B cell (primary cell): ENCODE results near the gene ZNF423. TPM values are rescaled to one million over a fixed set of nuclear protein-coding genes. Genes with fewer than 3 reads are reported as not detected.

Experiments used
- ATAC-seq: fragments of 200-7000 bp; cut with Tn5 transposase; one replicate; pipeline ENCODE4 v1.10.0; 2021; ENCODE audit warnings: low read depth, mild to moderate bottlenecking, moderate number of reproducible peaks, moderate library complexity
- CTCF ChIA-PET: fragments of 350-600 bp; sonication (Branson Sonifier 250); formaldehyde crosslinking; loops from one replicate; lab custom pipeline; 2021; ENCODE audit warnings: antibody characterized with exemption, inconsistent platforms; lab: Charles Lee
- POLR2A ChIA-PET: fragments of 350-600 bp; sonication (Branson Sonifier 250); formaldehyde crosslinking; loops from one replicate; lab custom pipeline; 2021; ENCODE audit warnings: antibody characterized with exemption; lab: Charles Lee
- DNase-seq: peaks from one replicate; pipeline ENCODE4 v3.0.0; 2013
- H2AFZ ChIP-seq: 2 replicates; pipeline ENCODE4 v1.6.1; 2012; ENCODE audit warnings: mild to moderate bottlenecking, low read depth, low read length; ENCODE audit not compliant: insufficient read depth, poor library complexity, severe bottlenecking
- H3K27ac ChIP-seq, 2 donors: 1 replicate in 1 of 2; 2 replicates in 1 of 2; pipeline ENCODE4 v1.5.1; 2012 to 2013; ENCODE audit warnings: low read length in 2 of 2, mild to moderate bottlenecking in 2 of 2, moderate library complexity in 1 of 2
- H3K27me3 ChIP-seq, 4 experiments: fragments of 200-600 bp in 1 of 4; sonication (generic) in 1 of 4; replicated peaks in 1 of 4; 1 replicate in 2 of 4; 2 replicates in 2 of 4; pipeline versions ENCODE4 v1.6.1 to v1.7.0; 2013 to 2016; ENCODE audit warnings: low read length in 3 of 4, mild to moderate bottlenecking in 2 of 4, mixed read lengths in 1 of 4, moderate library complexity in 1 of 4; ENCODE audit not compliant: insufficient read depth in 4 of 4, control insufficient read depth in 3 of 4; ENCODE audit errors: control extremely low read depth in 1 of 4
- H3K36me3 ChIP-seq, 2 experiments: replicated peaks in 1 of 2; 1 replicate in 1 of 2; 2 replicates in 1 of 2; pipeline versions ENCODE4 v1.6.1 to v1.7.1; 2013; ENCODE audit warnings: low read length in 1 of 2; ENCODE audit not compliant: insufficient read depth in 2 of 2, control insufficient read depth in 1 of 2; ENCODE audit errors: control extremely low read depth in 1 of 2, extremely low read depth in 1 of 2
- H3K4me1 ChIP-seq, 2 donors: fragments of 200-600 bp in 1 of 2; sonication (generic) in 1 of 2; 1 replicate in 1 of 2; 2 replicates in 1 of 2; pipeline versions ENCODE4 v1.5.1 to v1.6.1; 2013 to 2017; ENCODE audit warnings: low read length in 2 of 2; ENCODE audit not compliant: control insufficient read depth in 2 of 2, insufficient read depth in 2 of 2
- H3K4me2 ChIP-seq: replicated peaks from 2 replicates; pipeline ENCODE3; 2012; ENCODE audit warnings: mild to moderate bottlenecking, low read depth, low read length; ENCODE audit not compliant: poor library complexity, severe bottlenecking
- H3K4me3 ChIP-seq, 5 experiments: fragments of 200-600 bp in 1 of 5; sonication (generic) in 1 of 5; 1 replicate in 3 of 5; 2 replicates in 2 of 5; pipeline versions ENCODE4 v1.5.1 to v1.7.0; 2011 to 2016; ENCODE audit warnings: low read length in 4 of 5, mild to moderate bottlenecking in 4 of 5, low read depth in 2 of 5, control low read depth in 1 of 5, moderate library complexity in 1 of 5; ENCODE audit not compliant: insufficient read depth in 1 of 5; ENCODE audit errors: control extremely low read depth in 1 of 5, extremely low read depth in 1 of 5
- H3K79me2 ChIP-seq: fragments of 200-600 bp; sonication (generic); one replicate; pipeline ENCODE4 v1.6.0; 2016; ENCODE audit warnings: low read length; ENCODE audit not compliant: control insufficient read depth, insufficient read depth
- H3K9ac ChIP-seq: fragments of 200-600 bp; sonication (generic); 2 replicates; pipeline ENCODE4 v1.6.1; 2017; ENCODE audit warnings: mild to moderate bottlenecking, low read length, moderate library complexity
- H3K9me3 ChIP-seq, 3 donors: one replicate each; pipeline versions ENCODE4 v1.6.1 to v1.7.1; 2013; ENCODE audit warnings: low read length in 2 of 3; ENCODE audit not compliant: control insufficient read depth in 2 of 3, insufficient read depth in 1 of 3; ENCODE audit errors: control extremely low read depth in 1 of 3
- H4K20me1 ChIP-seq: 2 replicates; pipeline ENCODE4 v1.6.0; 2012; ENCODE audit warnings: mild to moderate bottlenecking, low read length; ENCODE audit not compliant: insufficient read depth, control insufficient read depth, poor library complexity, severe bottlenecking
- H3K27ac Mint-ChIP-seq: one replicate; pipeline ENCODE4 v1.8.0; 2021; ENCODE audit warnings: mixed read lengths
- H3K27me3 Mint-ChIP-seq: one replicate; pipeline ENCODE4 v1.8.0; 2021; ENCODE audit warnings: mixed read lengths
- H3K4me1 Mint-ChIP-seq: one replicate; pipeline ENCODE4 v1.8.0; 2021; ENCODE audit warnings: mixed read lengths
- H3K4me3 Mint-ChIP-seq: one replicate; pipeline ENCODE4 v1.8.0; 2021; ENCODE audit warnings: mixed read lengths
- H3K9me3 Mint-ChIP-seq: one replicate; pipeline ENCODE4 v1.8.0; 2022; ENCODE audit warnings: mixed read lengths; ENCODE audit not compliant: insufficient read depth
- EZH2 ChIP-seq: IDR thresholded peaks from 2 replicates; pipeline ENCODE4 v1.6.1; 2012; ENCODE audit warnings: borderline replicate concordance, low read depth, mild to moderate bottlenecking, moderate library complexity, low read length; ENCODE audit not compliant: insufficient read depth, poor library complexity, severe bottlenecking
- WGBS: methylation state at CpG from one replicate; pipeline ENCODE4 v1.1.5; 2013; ENCODE audit warnings: missing lambda C conversion rate; ENCODE audit not compliant: insufficient coverage; 5-methylcytosine and 5-hydroxymethylcytosine counted together
- intact Hi-C: fragments of 100-400 bp; cut with micrococcal nuclease; formaldehyde crosslinking; loops from one replicate; pipeline ENCODE4 v1.10.0; 2022
- polyA plus RNA-seq: library from polyadenylated mRNA; depleted of rRNA; stranded (reverse); fragments of >200 nt; gene quantifications from 2 replicates; pipeline ENCODE4 v1.2.3, GENCODE V29; 2012
- total RNA-seq, 2 donors: library from RNA; stranded (reverse); fragments of 120-200 nt in 1 of 2; gene quantifications; 1 replicate in 1 of 2; 2 replicates in 1 of 2; pipeline versions ENCODE4 v1.2.3 to v1.2.4, GENCODE V29; 2013 to 2022
- TF ChIP-seq, protein P1 (sequence below): fragments of 200-600 bp; IDR thresholded peaks from one replicate; pipeline ENCODE4 v1.8.0; 2022; ENCODE audit warnings: antibody characterized with exemption, mild to moderate bottlenecking

ZNF423 gene
- total and polyA plus RNA-seq, 2 donors (not counting 1 experiment from before 2014, with no cell fraction given): not detected

- intact Hi-C loops: no loop called here
- no peak overlapping the region for H3K4me3 Mint-ChIP-seq
- no peak overlapping the region for H3K9ac ChIP-seq
- ChIA-PET POLR2A (no interaction called here), CTCF (no interaction called here)
- H4K20me1 ChIP-seq: no peaks in the 10 kb centered on the region
- H3K27me3 Mint-ChIP-seq: peaks cover 5% of the 10 kb centered on the region
- H3K9me3 Mint-ChIP-seq: peaks cover 3% of the 10 kb centered on the region
- H3K27ac Mint-ChIP-seq: no peak overlapping the region
- H3K27me3 ChIP-seq: no peaks in the 10 kb centered on the region
- H3K27ac ChIP-seq: no peak overlapping the region
- H3K4me1 ChIP-seq: no peaks in the 10 kb centered on the region
- DNase-seq (no peak), ATAC-seq (no peak)
- no peaks in the 10 kb centered on the region for H3K79me2 ChIP-seq
- no peak for TF ChIP-seq EZH2
- TF ChIP-seq, protein P1, sequence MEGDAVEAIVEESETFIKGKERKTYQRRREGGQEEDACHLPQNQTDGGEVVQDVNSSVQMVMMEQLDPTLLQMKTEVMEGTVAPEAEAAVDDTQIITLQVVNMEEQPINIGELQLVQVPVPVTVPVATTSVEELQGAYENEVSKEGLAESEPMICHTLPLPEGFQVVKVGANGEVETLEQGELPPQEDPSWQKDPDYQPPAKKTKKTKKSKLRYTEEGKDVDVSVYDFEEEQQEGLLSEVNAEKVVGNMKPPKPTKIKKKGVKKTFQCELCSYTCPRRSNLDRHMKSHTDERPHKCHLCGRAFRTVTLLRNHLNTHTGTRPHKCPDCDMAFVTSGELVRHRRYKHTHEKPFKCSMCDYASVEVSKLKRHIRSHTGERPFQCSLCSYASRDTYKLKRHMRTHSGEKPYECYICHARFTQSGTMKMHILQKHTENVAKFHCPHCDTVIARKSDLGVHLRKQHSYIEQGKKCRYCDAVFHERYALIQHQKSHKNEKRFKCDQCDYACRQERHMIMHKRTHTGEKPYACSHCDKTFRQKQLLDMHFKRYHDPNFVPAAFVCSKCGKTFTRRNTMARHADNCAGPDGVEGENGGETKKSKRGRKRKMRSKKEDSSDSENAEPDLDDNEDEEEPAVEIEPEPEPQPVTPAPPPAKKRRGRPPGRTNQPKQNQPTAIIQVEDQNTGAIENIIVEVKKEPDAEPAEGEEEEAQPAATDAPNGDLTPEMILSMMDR: no peak
- H3K36me3 ChIP-seq: no peaks in the 10 kb centered on the region
- H3K9me3 ChIP-seq: peaks cover 0 to 10% (median 0%) of the 10 kb centered on the region in 3 donors
- no peak overlapping the region for H3K4me2 ChIP-seq
- H3K4me3 ChIP-seq: no peak overlapping the region
- H2AFZ ChIP-seq: no peak overlapping the region
- WGBS: 61% methylated on average over 3 of the region's 4 CpGs
- no peaks in the 10 kb centered on the region for H3K4me1 Mint-ChIP-seq
Measured at GRCh38 chr16:49539758-49540157, 316.2 kb downstream of the ZNF423 start.

GRCh38 chr16:49537924-49538459, 317.9 kb downstream of the ZNF423 start:
- intact Hi-C loops: no loop called here
- Histone ChIP-seq H2AFZ (no peak overlapping the region), H3K4me1 (no peaks in the 10 kb centered on the region), H3K36me3 (no peaks in the 10 kb centered on the region), H4K20me1 (no peaks in the 10 kb centered on the region), H3K9me3 (peaks cover 0 to 10% (median 0%) of the 10 kb centered on the region in 3 donors), H3K79me2 (no peaks in the 10 kb centered on the region), H3K9ac (no peak overlapping the region), H3K27me3 (no peaks in the 10 kb centered on the region), H3K27ac (no peak overlapping the region), H3K4me2 (no peak overlapping the region), H3K4me3 (no peak overlapping the region)
- Mint-ChIP-seq H3K4me3 (no peak overlapping the region), H3K27me3 (peaks cover 3% of the 10 kb centered on the region), H3K9me3 (peaks cover 3% of the 10 kb centered on the region), H3K27ac (no peak overlapping the region), H3K4me1 (no peaks in the 10 kb centered on the region)
- CTCF ChIA-PET: no interaction called here
- ATAC-seq (no peak), DNase-seq (no peak)
- POLR2A ChIA-PET: no interaction called here
- 90% methylated on average over 6 of the region's 7 CpGs for WGBS
- no peak for TF ChIP-seq EZH2
- TF ChIP-seq, protein P1: no peak
